Measurements from ENCODE around the gene CASKIN2.

CASKIN2 gene, protein sequence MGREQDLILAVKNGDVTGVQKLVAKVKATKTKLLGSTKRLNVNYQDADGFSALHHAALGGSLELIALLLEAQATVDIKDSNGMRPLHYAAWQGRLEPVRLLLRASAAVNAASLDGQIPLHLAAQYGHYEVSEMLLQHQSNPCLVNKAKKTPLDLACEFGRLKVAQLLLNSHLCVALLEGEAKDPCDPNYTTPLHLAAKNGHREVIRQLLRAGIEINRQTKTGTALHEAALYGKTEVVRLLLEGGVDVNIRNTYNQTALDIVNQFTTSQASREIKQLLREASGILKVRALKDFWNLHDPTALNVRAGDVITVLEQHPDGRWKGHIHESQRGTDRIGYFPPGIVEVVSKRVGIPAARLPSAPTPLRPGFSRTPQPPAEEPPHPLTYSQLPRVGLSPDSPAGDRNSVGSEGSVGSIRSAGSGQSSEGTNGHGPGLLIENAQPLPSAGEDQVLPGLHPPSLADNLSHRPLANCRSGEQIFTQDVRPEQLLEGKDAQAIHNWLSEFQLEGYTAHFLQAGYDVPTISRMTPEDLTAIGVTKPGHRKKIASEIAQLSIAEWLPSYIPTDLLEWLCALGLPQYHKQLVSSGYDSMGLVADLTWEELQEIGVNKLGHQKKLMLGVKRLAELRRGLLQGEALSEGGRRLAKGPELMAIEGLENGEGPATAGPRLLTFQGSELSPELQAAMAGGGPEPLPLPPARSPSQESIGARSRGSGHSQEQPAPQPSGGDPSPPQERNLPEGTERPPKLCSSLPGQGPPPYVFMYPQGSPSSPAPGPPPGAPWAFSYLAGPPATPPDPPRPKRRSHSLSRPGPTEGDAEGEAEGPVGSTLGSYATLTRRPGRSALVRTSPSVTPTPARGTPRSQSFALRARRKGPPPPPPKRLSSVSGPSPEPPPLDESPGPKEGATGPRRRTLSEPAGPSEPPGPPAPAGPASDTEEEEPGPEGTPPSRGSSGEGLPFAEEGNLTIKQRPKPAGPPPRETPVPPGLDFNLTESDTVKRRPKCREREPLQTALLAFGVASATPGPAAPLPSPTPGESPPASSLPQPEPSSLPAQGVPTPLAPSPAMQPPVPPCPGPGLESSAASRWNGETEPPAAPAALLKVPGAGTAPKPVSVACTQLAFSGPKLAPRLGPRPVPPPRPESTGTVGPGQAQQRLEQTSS (N-terminal part only)

DNA sequence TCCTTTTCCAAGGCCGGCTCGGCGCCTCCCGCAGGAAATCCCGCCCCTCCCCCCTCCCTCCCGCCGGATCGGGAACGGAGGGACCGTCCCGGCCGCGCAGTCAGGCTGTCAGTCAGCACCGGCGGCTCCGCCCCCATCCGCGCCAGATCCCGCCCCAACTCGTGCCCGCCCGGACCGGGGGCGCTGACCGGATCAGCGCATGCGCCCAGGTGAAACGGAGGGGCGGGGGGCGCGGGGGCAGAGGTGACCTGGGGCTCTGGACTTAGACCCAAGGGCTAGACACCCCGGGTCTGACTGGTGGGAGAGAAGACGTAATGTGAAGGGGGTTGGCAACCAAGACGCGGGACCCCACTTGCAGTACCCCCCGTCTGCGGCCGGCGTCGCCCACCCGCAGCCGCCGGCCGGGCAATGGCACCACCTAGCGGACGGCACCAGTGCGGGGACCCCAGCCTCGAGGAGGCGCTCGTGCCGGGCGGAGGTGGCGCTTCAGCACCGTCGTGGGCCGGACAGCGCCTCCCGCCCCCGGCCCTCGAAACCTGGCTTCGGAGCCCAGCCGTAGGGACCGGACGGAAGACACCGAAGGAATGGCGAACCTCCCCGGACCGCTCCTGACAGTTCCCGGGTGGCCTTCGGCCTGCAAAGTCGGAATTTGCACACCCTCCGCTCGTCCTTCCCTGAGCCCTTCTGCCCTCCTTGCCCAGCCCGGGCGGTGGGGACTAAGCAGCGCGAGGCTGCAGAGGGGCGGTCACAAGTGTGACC, at the start of gene CASKIN2:
Gene CASKIN2 (minus strand): TSS at position 42 of the 759 bp plus-strand sequence. CDS start 1,733 bp downstream, outside the sequence.
- peak; percentile 92 for DNase-seq (ENCODE audit: low spot score)

DNA sequence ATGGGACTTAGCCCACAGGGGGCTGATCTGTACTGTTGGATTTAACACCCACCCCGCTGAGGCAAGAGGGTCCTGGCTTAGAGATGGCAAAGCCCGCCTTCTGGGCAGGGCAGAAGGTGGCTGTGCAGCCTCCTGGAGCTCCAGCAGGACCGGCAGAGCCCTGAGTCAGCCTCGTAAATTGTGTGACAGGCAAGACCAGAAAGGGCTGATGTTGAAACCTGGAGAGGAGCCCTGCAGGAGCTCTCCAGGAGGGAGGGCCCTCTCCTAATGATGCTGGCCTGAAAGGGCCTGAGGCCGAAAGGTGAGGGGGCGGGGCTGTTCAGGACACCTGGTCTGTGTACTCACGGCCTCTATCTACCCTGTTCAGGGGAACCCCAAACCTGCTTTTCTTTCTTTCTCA, 49.7 kb upstream of the CASKIN2 start:
- no peak for DNase-seq (ENCODE audit: low spot score)

DNA sequence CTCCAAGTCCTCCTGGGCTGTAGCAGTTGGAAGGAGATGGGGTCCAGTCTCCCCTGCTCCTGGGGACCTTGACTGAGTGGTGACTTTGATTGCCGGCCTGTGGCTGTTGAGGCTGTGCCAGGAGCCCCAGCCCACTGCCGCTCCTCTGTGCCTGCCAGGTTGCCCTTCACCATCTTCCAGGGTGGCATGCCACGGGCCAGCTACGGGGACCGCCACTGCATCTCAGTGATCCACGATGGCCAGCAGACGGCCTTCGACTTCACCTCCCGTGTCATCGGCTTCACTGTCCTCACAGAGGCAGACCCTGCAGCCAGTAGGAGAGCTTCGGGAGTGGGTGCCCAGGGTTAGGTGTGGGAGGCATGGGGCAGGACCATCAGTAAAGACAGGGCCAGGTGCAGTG, 48.9 kb upstream of the CASKIN2 start:
- no peak for DNase-seq (ENCODE audit: low spot score)

DNA sequence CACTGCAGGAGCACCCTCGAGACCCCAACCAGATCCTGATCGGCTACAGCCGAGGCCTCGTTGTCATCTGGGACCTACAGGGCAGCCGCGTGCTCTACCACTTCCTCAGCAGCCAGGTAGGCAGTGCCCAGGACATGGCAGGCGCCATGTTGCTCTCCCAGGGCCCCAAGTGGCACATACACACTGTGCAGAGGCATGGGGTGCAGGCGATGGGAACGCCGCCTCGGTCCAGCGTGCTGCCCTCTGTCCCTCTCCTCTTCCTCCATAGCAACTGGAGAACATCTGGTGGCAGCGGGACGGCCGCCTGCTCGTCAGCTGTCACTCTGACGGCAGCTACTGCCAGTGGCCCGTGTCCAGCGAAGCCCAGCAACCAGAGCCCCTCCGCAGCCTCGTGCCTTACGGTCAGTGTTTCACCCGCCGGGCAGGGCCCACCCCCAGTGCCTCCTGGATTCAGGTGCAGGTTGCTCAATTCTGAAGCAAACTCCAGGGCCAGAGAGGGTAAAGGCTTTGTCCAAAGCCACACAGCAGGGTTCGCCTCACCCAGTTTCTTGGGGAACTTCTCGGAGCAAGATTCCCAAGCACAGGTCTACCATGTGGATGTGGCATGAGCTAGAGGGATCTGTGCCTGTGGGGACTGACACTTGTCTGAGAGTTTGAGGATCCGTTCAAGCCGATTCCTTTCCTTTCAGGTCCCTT, 47.9 kb upstream of the CASKIN2 start:
- no peak for DNase-seq (ENCODE audit: low spot score)

DNA sequence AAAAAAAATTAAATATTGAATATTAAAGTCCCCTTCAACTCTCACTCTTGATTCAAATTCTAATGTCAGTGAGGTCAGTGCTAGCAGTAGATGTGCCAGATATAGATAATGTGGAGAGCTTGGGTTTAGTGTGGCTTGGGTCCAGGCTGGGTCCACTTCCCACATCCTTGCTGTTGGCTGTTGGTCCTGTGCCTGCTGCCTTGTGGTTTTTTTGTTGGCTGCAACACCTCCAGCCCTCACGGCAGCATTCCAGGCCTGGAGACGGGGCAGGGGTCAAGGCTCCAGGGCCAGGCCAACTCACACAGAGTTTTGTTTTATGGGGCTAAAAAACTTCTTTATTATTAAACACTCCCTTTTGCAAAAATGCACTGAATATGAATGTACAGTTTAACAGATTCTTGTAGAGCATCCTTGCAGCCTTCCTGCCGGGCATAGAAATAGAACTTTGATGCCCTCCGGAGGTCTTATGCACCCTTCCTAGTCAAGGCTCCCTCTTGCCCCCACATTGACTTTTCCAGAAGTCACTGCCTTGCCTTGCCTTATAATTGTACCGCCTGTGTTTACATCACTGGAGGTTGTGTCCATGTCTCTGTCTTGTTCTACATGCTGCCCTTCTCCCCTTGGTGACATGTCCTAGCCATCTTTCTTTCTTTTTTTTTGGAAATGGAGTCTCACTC, 46.7 kb upstream of the CASKIN2 start:
- no peak for DNase-seq (ENCODE audit: low spot score)

DNA sequence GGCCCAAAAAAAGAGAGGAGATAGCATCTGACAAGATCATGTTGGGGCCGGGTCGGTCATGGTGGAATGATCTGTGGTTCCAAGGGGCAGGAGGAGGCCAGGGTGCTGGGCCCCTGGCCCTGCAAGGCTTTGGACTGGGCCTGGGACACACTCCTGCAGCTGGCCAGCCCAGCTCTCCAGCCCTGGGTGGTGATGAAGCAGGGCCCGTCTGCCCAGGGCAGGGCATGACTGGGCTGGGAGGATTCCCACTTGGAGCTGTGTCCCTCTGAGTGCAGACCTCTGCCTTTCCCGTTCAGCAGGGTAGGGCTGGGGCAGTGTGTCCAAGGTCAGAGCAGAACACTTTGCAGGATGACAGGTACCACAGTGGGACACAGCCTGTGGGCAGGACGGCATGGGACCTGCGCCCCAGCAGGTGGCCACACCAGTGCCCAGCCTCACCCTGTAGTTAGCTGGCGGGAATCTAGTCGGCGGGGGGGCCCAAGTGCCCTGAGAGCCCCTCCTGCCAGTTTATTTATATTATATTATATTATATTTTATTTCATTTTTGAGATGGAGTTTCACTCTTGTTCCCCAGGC, 44.7 kb upstream of the CASKIN2 start:
- no peak for DNase-seq (ENCODE audit: low spot score)

DNA sequence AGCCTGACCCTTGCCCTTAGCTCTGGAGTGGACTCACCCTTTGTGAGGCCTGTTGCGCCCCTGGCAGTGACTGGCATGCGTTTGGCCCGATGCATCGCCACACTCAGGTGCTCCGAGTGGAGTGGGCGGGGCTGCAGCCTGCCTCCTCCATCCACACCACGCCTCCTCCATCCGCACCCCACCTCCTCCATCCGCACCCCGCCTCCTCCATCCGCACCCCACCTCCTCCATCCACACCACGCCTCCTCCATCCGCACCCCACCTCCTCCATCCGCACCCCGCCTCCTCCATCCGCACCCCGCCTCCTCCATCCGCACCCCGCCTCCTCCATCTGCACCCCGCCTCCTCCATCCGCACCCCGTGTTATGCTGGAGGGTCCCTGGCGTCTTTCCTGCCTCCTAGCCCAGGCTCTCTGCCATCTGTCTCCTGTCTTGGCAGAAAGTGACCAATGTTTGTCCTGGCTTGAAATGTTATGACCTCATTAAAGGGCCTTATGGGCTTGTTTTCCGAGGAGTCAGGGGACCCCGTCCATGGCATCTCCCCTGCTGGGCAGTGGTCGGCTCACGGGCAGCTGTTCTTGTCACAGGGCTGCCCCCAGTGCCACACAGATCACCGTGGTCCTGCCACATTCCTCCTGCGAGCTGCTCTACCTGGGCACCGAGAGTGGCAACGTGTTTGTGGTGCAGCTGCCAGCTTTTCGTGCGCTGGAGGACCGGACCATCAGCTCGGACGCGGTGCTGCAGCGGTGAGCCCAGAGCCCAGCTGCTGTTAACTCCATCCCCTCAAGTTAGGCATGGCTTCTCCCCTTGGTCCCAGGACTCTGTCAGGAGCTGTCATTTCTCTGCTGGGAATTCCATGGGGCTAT, 43.6 kb upstream of the CASKIN2 start:
- no peak for DNase-seq (ENCODE audit: low spot score)

DNA sequence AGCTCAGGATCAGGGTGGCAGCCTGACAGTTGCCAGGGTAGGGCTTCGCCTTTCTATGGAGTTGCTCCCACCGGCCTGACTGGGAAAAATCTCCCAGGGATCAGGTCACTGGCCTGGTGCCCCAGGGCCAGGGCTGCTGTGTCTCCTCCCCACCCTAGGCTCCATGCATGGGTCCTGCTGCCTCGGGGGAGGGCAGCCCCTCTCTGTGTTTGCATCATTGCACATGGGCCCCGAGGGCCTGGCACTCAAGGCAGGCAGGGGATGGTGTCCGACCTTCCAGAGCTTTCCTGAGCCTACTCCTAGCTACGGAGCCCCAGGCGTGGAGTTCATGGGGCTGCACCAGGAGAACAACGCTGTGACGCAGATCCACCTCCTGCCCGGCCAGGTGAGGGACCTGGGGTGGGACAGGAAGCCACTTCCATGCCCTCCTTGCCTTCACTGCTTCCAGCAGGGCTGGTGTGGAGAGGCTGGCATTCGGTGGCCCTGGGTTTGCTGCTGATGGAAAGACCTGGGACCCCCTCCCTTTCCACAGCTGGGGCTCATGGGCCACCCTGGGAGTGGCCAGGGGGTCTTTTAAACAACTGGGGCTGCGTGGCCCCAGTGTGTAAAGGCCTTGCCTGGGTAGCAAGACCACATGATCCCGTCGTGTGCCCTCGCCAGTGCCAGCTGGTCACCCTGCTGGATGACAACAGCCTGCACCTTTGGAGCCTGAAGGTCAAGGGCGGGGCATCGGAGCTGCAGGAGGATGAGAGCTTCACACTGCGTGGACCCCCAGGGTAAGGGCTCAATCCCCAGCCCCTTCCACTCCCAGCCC, 42.7 kb upstream of the CASKIN2 start:
- DNase-seq (ENCODE audit: low spot score), result no peak

DNA sequence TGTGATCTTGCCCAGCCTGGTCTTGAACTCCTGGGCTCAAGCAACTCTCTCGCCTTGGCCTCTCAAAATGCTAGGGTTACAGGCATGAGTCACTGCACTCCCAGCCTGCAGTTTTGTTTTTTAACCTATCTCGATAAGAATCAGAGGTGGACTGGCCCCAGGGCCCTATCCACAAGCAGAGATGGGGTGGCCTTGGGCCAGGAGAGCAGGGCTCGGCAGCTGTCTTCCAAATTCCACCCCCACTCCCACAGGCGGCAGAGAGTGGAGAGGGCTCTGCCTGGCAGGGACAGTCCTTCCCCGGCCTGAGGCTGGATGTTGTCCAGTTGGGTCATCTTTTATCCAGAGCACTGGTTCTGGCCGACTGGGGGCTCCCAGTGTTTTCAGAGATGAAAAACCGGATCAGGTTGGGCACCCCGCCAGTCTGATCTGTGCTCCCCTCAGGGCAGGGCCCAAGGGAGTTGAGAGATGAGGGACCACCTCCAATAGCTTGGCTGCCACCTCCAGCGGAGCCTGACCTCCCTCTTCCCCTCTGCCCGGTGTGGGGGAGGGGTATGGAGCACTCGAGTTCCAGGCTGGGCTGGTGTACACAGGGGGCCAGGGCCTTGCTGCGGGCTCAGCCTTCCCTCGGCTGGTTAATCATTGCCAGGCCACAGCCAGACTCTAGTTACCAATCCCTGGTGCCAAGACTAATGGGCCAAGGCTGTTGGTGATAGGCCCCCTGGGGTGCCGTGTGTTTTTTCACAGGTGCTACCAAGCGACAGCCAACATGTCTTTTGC, 41.9 kb upstream of the CASKIN2 start:
- no peak for DNase-seq (ENCODE audit: low spot score)

DNA sequence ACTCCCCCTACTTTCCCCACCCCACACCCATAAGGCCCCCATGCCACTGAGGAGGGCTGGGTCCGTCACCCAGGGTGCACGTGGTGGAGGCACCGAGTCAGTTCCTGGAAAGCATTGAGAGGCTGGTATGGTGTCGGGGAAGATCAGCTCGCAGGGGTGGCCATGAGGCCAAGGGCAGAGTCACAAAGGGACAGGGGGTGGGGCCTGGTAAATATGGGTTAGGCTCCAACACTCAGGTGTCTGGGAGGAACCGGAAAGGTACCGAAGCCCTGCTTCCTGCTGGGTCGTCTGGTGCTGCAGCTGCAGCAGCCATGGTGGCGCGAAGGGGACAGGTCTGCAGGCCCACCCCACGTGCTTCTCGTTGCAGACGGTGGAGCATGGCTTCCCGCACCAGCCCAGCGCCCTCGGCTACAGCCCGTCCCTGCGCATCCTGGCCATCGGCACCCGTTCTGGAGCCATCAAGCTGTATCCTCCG, 40.4 kb upstream of the CASKIN2 start:
- DNase-seq (ENCODE audit: low spot score), result no peak

DNA sequence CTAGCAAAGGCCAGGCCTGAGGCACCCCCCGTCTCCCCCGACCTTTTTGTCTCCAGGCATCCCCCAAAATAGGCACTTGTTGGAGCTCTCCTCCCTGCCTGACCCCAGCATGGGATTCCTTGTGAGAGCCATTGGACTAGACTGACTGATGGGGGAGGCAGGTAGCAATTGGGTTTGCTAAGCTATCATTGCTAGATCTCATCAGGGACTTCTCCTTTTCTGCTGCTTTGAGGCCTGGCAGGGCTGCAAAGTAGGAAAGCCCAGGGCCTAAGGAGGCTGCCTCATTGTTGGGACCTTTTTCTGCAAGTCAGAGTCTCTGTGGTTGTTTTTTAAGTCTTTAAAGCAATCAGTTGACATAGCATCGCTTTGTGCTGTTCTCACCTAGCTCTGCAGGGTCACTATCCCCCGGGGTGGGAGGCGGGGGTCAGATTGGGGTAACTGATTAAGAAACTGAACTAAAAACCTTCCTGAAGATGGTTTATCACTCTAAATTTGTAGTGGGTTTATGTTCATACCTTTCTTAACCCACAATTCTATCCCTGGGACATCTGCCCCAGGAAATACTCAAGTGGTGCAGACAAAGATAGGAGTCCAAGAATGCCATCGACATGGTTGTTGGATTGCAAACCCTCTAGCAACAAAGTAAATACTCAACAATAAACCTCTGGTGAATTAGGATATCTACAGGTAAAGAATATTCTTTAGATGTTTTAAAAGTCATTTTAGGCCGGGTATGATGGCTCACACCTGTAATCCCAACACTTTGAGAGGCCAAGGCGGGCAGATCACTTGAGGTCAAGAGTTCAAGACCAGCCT, 38.2 kb upstream of the CASKIN2 start:
- no peak for DNase-seq (ENCODE audit: low spot score)

DNA sequence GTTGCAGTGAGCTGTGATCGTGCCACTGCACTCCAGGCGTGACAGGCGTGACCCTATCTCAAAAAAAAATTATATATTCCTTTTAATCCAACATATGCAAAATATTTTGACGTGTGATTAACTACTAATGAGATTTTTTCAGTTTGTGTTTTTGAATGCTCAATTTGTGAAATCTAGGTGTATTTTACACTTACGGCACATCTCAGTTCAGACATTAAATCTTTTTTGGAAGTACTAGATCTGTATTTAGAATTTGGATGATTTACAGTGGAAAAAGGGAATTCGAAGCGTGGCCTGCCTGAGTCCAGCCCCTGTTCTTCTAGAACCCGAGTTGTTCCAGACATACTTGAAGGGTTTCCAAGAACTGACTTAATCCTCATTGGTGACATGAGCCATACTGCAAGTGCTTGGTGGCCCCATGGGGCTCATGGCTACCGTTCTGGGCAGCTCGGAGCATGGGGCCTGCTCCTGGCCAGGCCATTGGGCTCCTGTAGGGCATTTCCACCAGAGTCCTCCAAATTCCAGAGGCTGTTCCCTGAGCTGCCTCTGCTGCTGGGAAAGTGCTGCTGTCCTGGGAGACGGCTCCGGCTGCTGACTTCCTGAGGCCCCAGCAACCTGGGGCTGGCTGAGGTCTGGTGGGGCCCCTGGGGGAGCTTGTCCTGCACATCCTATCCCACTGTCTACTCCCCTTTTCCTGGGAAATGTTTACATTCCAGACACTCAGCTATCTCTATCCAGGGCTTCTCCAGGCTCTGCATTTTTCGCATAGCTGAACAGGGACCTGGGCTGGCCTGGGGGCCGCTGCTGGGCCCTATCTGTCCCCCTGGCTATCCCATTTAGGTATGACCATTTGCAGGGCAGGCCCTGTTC, 37.3 kb upstream of the CASKIN2 start:
- DNase-seq (ENCODE audit: low spot score), result no peak

DNA sequence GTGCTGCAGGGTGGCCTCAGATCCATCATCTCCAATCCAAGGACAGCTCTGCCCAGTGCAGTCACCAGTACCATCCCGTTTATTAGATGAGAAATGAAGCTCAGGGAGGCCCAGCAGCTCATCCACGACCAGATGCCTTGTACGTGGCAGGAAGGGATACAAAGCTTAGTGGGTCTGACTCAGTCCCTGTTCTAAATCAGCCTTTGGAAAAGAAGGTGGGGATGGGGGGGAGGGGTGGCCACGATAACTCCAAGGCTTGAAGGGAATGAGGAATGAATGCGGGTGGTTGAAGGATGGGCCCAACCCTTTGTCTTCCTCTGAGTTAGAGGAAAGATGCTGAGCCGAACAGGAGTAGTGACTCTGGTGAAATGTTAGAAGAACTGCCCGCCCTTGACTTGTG, 35.9 kb upstream of the CASKIN2 start:
- DNase-seq (ENCODE audit: low spot score), result no peak

DNA sequence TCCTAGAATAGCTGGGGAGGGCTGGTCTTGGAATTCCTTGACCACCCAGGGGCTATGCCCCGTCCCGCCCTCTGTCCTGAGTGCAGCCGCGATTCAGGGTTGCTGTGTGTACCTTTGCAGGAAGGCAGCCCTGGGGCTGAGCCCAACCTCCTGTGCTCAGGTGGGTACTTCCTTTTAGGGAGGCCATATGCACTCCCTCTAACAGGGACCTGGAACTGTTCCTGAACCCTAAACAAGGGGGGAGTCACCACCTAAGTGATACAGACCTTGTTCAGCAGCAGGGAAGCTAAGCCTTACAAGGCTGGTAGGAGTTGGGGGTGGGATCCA, 34.8 kb upstream of the CASKIN2 start:
- no peak for DNase-seq (ENCODE audit: low spot score)

DNA sequence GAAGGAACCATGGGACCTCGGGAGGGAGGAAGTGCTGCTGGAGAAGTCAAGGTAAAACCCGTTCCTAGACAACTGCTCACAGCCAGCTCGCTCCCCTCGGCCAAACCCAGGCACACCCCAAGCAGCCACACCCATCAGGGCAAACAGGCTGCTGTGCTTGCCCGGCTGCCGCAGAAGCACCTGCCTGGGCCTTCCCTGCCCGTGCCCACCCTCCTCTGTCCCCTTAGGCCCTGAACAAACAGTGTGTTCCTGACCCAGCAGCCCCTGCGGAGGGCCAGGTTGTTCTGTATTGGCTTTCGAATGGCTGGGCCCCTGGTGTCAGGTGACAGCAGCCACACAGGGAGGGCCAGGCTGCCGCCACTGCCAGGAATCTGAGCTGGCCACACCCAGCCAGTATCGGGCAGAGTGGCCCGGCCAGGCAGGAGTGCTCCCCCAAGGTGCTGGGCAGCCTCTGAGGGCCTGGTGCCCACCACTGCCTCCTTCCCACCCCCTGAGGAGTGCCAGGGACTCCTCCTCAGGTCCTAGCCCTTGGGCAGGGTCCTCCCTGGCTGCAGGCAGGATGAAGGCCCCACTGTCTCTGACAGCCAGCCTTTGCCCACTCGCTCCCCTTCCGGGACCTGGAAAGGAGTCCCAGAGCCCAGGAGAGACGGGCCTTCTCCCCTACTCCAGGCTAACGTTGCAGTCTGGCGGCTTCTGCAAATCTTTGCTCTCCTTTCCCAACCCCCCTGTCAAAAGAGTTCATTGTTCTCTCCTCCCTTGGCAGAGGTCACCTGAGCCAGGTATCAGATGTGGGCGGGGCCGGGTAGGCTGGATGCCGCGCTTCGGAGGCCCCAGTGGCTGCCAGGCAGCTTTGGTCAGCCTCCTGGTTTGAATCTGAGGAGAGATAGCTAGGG, 34.2 kb upstream of the CASKIN2 start:
- DNase-seq (ENCODE audit: low spot score), result no peak
